ENCODE data around the gene PTPRT. TPM values are rescaled to one million over a fixed set of nuclear protein-coding genes. Genes with fewer than 3 reads are reported as not detected.

Gene PTPRT
- total RNA-seq, 1 donor from 2014 or later, result not detected

GRCh38 chr20:42957018-42957703, 232.5 kb downstream of the PTPRT start:
- Histone ChIP-seq H3K4me1 (no peaks in the 10 kb centered on the region), H3K27ac (no peak overlapping the region), H3K36me3 (no peaks in the 10 kb centered on the region), H3K27me3 (no peaks in the 10 kb centered on the region), H3K9me3 (no peaks in the 10 kb centered on the region), H3K4me3 (no peak overlapping the region)
- intact Hi-C loops (cut with DNase I), result no loop called here
- no peak for TF ChIP-seq POLR2A (IDR thresholded peaks at IDR 0.05)
- TF ChIP-seq POLR2AphosphoS5 (IDR thresholded peaks at IDR 0.05; ENCODE audit: insufficient read depth in 1 of 2, low read depth in 1 of 2), result no peak
- TF ChIP-seq, protein P1, sequence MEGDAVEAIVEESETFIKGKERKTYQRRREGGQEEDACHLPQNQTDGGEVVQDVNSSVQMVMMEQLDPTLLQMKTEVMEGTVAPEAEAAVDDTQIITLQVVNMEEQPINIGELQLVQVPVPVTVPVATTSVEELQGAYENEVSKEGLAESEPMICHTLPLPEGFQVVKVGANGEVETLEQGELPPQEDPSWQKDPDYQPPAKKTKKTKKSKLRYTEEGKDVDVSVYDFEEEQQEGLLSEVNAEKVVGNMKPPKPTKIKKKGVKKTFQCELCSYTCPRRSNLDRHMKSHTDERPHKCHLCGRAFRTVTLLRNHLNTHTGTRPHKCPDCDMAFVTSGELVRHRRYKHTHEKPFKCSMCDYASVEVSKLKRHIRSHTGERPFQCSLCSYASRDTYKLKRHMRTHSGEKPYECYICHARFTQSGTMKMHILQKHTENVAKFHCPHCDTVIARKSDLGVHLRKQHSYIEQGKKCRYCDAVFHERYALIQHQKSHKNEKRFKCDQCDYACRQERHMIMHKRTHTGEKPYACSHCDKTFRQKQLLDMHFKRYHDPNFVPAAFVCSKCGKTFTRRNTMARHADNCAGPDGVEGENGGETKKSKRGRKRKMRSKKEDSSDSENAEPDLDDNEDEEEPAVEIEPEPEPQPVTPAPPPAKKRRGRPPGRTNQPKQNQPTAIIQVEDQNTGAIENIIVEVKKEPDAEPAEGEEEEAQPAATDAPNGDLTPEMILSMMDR (IDR thresholded peaks at IDR 0.05), result no peak
- peak in 1 of 2 donors; percentile 16 for DNase-seq (ENCODE audit: extremely low spot score in 2 of 2)

- Histone ChIP-seq H3K9me3 (no peaks in the 10 kb centered on the region), H3K27me3 (no peaks in the 10 kb centered on the region), H3K27ac (no peak overlapping the region), H3K4me1 (no peaks in the 10 kb centered on the region), H3K4me3 (no peak overlapping the region), H3K36me3 (no peaks in the 10 kb centered on the region)
- no peak for TF ChIP-seq POLR2AphosphoS5 (IDR thresholded peaks at IDR 0.05; ENCODE audit: insufficient read depth in 1 of 2, low read depth in 1 of 2)
- TF ChIP-seq, protein P1 (IDR thresholded peaks at IDR 0.05), result no peak
- TF ChIP-seq POLR2A (IDR thresholded peaks at IDR 0.05), result no peak
- peak in 1 of 2 donors; percentile 49 for DNase-seq (ENCODE audit: extremely low spot score in 2 of 2)
- intact Hi-C loops (cut with DNase I), result no loop called here
Measured at GRCh38 chr20:42955713-42956112, 234.0 kb downstream of the PTPRT start.

- Histone ChIP-seq H3K9me3 (no peaks in the 10 kb centered on the region), H3K36me3 (no peaks in the 10 kb centered on the region), H3K27ac (no peak overlapping the region), H3K27me3 (no peaks in the 10 kb centered on the region), H3K4me3 (no peak overlapping the region), H3K4me1 (no peaks in the 10 kb centered on the region)
- intact Hi-C loops (cut with DNase I), result no loop called here
- TF ChIP-seq POLR2AphosphoS5 (IDR thresholded peaks at IDR 0.05; ENCODE audit: insufficient read depth in 1 of 2, low read depth in 1 of 2) (no peak), POLR2A (IDR thresholded peaks at IDR 0.05) (no peak)
- TF ChIP-seq, protein P1 (IDR thresholded peaks at IDR 0.05), result no peak
- no peak for DNase-seq (ENCODE audit: extremely low spot score in 2 of 2)
Measured at GRCh38 chr20:42954951-42955350, 234.8 kb downstream of the PTPRT start.

DNA sequence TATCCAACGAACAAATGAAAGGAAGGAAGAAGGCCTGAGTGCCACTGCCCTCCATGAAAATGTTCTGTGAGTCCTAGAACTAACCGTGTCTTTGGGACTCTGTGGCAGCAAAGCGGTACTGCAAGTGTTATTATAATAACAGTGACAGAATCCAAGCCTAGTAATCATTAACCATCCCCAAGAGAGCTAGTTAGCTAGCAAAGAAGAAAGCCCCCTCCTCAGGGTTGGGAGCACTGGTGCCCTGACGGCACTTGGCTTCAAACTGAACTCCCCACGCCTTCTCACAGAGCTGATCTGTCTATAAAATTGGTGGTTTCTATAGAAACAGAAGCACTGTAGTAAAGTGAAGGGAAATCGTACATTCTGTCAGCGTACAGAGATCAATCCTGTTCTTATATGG, 239.8 kb downstream of the PTPRT start:
- no peak for DNase-seq (ENCODE audit: extremely low spot score in 2 of 2)
- Histone ChIP-seq H3K4me1 (no peaks in the 10 kb centered on the region), H3K4me3 (no peak overlapping the region), H3K27me3 (no peaks in the 10 kb centered on the region), H3K27ac (no peak overlapping the region), H3K9me3 (no peaks in the 10 kb centered on the region), H3K36me3 (no peaks in the 10 kb centered on the region)
- no peak for TF ChIP-seq POLR2AphosphoS5 (IDR thresholded peaks at IDR 0.05; ENCODE audit: insufficient read depth in 1 of 2, low read depth in 1 of 2)
- TF ChIP-seq, protein P1 (IDR thresholded peaks at IDR 0.05), result no peak
- TF ChIP-seq POLR2A (IDR thresholded peaks at IDR 0.05), result no peak
- intact Hi-C loops (cut with DNase I), result no loop called here

DNA sequence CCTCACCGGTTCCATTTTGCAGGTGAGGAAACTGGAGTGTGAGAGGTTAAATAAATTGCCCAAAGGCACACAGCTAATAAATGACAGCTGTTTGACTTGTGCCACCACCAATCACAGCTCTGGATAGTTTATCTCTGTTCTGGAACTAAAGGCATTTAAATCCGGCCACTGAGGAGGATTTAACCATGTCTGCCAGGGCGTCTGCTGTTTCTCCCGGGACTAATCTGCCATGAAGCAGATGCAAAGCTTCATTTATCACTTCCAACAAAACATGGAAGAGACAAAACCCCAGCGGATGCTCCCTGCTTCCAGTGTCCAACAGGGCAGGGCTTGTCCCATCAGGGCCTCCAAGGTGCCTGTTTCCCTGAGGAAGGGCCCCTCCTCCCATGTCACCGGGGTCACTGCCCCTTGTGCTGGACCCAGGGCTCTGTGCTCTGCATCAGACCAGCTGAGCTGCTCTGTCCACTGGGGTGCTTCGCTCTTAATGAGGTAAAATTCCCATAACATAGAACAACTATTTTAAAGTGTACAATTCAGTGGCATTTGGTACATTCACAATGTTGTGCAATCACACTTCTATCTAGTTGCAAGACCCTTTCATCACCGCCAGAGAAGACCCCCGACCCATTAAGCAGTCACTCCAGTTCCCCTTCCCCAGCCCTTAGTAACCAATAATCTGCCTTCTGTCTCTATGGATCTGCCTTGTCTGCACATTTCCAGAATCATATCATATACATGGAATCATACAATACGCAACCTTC, 244.3 kb downstream of the PTPRT start:
- Histone ChIP-seq H3K4me3 (no peak overlapping the region), H3K27ac (no peak overlapping the region), H3K27me3 (no peaks in the 10 kb centered on the region), H3K9me3 (no peaks in the 10 kb centered on the region), H3K36me3 (no peaks in the 10 kb centered on the region), H3K4me1 (no peaks in the 10 kb centered on the region)
- intact Hi-C loops (cut with DNase I), result no loop called here
- TF ChIP-seq, protein P1 (IDR thresholded peaks at IDR 0.05), result no peak
- TF ChIP-seq POLR2A (IDR thresholded peaks at IDR 0.05) (no peak), POLR2AphosphoS5 (IDR thresholded peaks at IDR 0.05; ENCODE audit: insufficient read depth in 1 of 2, low read depth in 1 of 2) (no peak)
- no peak for DNase-seq (ENCODE audit: extremely low spot score in 2 of 2)
